ENCODE data around the gene NAALADL2. TPM values are rescaled to one million over a fixed set of nuclear protein-coding genes. Genes with fewer than 3 reads are reported as not detected.
"Not testable (repeated sequence)": the region's sequence is repeated elsewhere in the genome, so short reads cannot be mapped to it uniquely, and the experiment has no call there.

The NAALADL2 gene
- total RNA-seq, 2 experiments from 2014 or later = not detected

DNA sequence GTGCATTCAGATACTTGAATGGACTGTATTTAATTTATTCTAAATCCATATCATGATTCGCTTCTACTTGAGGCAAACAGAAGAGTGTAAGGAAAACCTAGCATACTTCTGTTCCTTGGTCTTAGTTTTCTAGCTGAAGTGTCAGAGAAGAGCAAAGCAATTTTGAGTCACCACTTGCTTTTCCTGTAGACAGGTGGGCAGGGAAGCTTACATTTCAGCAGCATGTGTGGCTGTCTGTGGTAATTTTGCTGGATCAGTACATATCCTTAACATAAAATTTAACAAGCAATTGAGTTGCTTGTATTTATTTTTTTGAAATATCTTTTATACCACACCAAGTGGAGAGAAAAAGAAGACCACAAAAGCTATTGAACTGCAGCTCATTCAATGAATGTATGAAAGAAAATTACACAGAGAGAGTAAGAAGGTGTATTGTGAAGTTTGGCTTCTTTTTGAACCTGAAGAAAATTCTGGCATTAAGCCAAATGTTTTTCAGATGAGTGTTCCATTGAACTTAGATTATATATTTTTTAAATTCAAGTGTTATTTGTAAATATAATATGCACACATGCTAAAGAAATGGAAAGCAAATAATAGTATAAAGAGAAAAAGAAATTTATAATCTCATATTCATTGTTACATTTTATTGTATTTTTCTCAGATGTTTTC is 747.6 kb downstream of the NAALADL2 start:
- Mint-ChIP-seq H3K27me3 (no peaks in the 10 kb centered on the region), H3K27ac (no peak overlapping the region), H3K4me3 (no peak overlapping the region), H3K36me3 (no peaks in the 10 kb centered on the region), H3K4me1 (no peaks in the 10 kb centered on the region), H3K9me3 (ENCODE audit: low read depth) (peaks cover 8% of the 10 kb centered on the region)
- ATAC-seq (no peak), DNase-seq (no peak)
- CTCF ChIA-PET = no interaction called here

DNA sequence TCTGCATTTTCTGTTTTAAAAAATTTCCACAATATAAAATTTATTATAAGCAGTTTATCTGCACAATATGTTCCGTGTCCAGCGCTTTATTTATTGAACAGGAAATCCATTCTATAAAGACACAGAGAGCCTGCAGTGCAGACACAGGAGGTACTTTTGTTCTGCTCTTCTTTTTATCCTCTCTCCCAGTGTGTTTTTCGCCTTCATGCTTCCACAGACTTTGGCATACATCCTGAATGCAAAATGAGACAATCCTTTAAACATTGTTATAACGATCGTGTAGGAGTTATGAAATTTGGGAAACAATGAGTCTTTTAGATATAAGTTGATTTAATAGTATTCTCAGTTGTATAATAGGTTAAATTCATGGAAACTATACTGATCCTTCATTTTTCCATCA is 749.2 kb downstream of the NAALADL2 start:
- peaks cover 8% of the 10 kb centered on the region for H3K9me3 Mint-ChIP-seq (ENCODE audit: low read depth)
- no peak overlapping the region for H3K4me3 Mint-ChIP-seq
- no peak overlapping the region for H3K27ac Mint-ChIP-seq
- DNase-seq (no peak), ATAC-seq (no peak)
- no peaks in the 10 kb centered on the region for H3K36me3 Mint-ChIP-seq
- CTCF ChIA-PET = no interaction called here
- no peaks in the 10 kb centered on the region for H3K27me3 Mint-ChIP-seq
- H3K4me1 Mint-ChIP-seq = no peaks in the 10 kb centered on the region

DNA sequence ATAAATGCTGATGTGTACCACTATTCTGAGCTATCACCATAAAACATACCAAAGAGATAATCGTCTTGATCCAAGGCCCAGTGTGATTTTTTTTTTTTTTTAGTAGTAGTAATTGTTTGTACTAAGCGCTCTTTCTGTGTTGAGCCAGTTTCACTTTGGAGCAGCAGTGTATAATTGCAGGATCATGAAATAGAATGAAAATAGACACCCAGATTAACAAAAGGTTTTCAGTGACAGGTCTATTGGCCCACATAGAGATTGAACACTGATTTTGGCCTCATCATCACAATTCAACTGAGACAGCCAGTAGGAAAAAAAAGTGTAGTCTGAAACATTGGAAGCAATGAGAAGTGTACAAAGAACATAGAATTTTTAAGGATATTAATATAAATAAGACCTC is 749.8 kb downstream of the NAALADL2 start:
- Mint-ChIP-seq H3K27ac (no peak overlapping the region), H3K9me3 (ENCODE audit: low read depth) (peaks cover 8% of the 10 kb centered on the region), H3K4me3 (no peak overlapping the region), H3K4me1 (no peaks in the 10 kb centered on the region), H3K36me3 (no peaks in the 10 kb centered on the region), H3K27me3 (no peaks in the 10 kb centered on the region)
- ATAC-seq (no peak), DNase-seq (no peak)
- CTCF ChIA-PET = no interaction called here

DNA sequence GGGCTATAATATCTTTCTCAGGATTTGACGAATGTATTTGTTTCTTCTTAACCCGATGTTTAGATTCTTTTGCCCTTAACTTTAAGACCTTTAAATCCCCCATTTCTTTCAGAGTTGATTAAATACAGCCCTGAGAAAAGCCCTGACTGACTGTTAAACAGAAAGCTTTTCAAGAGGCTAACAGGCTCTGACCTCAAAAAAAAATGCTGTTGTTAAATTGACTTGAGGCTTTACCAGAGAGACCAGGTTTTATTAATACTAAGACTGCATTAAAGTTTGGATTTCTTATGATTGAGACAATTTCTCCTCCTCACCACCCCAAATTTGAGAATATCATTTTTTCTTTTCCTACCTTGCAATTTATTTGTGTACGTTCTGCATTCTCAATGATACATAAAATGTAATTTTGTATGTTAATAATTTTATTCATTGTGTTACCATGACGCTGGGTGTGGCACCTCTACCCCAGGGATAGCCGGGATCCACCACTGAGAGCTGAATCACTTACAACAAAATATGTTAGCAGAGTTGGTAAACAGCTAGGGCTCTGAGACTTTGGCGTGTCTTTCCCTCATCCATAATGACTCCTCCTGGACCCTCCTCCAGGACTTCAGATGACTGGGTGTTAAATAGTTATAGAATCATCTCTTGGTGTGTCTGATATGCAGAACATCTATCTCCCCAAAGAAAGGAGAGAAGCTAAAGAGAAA is 753.5 kb downstream of the NAALADL2 start:
- Mint-ChIP-seq H3K27me3 (no peaks in the 10 kb centered on the region), H3K4me3 (no peak overlapping the region), H3K4me1 (no peaks in the 10 kb centered on the region)

DNA sequence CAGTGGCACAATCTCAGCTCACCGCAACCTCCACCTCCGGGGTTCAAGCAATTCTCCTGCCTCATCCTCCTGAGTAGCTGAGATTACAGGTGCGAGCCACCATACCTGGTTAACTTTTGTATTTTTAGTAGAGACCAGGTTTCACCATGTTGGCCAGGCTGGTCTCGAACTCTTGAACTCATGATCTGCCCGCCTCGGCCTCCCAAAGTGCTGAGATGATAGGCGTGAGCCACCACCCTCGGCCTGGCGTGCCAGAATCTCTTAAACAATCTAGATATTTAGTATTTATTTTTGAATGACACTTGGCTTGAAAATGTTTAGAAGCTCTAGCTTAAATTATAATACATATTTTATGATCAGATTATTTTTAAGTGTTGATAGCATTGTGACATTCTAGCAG is 755.0 kb downstream of the NAALADL2 start:
- H3K27ac Mint-ChIP-seq; ATAC-seq; H3K36me3 Mint-ChIP-seq; H3K9me3 Mint-ChIP-seq (ENCODE audit: low read depth); H3K27me3 Mint-ChIP-seq; CTCF ChIA-PET; H3K4me3 Mint-ChIP-seq; H3K4me1 Mint-ChIP-seq; DNase-seq: not testable (repeated sequence)

More for the DNA sequence above, 753.5 kb downstream of the NAALADL2 start:
- DNase-seq = no peak
- Mint-ChIP-seq H3K27ac (no peak overlapping the region), H3K9me3 (ENCODE audit: low read depth) (peaks cover 4% of the 10 kb centered on the region), H3K36me3 (no peaks in the 10 kb centered on the region)
- ATAC-seq = no peak
- CTCF ChIA-PET = no interaction called here

DNA sequence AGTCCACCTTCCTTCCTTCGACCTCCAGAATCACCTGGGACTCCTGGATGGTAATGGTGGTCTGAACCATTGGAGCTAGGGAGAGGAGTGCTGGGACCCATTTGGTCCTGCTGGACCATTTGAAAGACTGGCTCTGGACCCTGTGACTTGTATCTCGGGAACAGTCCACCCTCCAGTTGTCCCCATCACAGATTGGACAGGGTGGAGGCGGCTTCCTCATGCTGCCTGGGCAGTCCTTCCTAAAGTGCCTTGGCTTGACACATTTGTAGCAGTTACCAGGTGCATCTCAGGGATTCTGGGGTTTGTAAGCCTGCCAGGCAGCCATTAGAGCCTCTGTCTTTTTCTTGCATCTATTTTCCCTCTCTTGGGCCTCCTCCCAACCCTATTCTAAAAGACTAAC is 758.1 kb downstream of the NAALADL2 start:
- H3K4me3 Mint-ChIP-seq = no peak overlapping the region
- no peaks in the 10 kb centered on the region for H3K4me1 Mint-ChIP-seq
- no peak overlapping the region for H3K27ac Mint-ChIP-seq
- DNase-seq (no peak), ATAC-seq (no peak)
- no peaks in the 10 kb centered on the region for H3K36me3 Mint-ChIP-seq
- peaks cover 6% of the 10 kb centered on the region for H3K9me3 Mint-ChIP-seq (ENCODE audit: low read depth)
- CTCF ChIA-PET = no interaction called here
- no peaks in the 10 kb centered on the region for H3K27me3 Mint-ChIP-seq

DNA sequence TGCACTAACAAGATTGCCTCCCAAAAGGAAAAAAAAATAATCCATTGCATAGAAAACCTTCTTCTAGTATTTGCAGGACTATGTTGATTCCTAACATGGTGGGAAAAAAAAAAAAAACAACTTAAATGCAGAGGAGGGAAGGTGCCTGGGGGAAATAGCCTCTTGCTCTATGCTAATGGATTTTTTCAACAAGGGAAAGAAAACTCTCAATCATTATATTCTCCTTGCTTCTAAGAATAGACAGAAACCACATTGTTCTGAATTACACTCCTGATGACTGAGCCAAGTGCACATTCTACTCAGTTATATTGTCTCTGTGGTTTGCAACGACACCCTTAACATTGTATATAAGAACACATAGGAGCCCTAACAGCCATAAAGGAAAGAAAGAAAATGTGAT is 760.2 kb downstream of the NAALADL2 start:
- H3K4me1 Mint-ChIP-seq = no peaks in the 10 kb centered on the region
- no peaks in the 10 kb centered on the region for H3K27me3 Mint-ChIP-seq
- CTCF ChIA-PET = no interaction called here
- no peaks in the 10 kb centered on the region for H3K36me3 Mint-ChIP-seq
- DNase-seq = no peak
- no peak for ATAC-seq
- peaks cover 6% of the 10 kb centered on the region for H3K9me3 Mint-ChIP-seq (ENCODE audit: low read depth)
- H3K27ac Mint-ChIP-seq = no peak overlapping the region
- no peak overlapping the region for H3K4me3 Mint-ChIP-seq

DNA sequence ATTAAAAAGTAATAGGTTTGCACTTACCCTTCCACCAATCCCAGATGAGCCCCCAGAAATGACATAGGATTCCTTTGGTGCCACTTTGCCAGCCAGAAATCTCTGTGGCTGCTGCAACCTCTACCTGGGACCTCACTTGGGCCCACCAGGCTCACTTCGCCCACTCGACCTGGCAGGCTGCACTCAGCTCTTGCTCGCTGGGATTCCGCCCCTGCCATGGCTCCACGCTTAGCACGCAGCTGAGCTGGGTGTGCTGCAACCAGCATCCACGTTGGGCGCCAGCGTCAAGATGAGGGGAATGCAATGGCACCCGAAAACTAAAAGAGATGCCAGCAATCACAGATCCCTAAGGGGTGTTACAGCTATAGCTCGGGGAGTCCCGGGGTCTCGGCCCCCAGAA is 761.0 kb downstream of the NAALADL2 start:
- CTCF ChIA-PET = no interaction called here
- DNase-seq = no peak

DNA sequence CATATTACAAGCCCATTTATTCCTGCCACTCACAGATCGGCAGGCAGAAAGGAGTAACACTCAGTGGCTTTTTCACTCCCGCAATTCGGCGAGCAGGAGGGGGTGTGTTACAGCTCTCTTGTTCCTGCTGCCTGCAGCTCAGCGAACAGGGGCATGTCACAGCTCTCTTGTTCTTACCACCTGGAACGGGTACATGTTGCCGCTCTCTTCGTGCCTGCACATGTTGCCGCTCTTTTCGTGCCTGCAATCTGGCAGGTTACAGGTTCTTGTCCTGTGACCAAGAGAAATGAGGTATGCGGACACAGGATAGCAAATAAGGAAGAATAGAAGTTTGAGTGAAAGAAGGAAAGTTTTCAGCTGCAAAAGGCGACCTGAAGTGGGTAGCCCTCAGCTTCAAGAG is 761.4 kb downstream of the NAALADL2 start:
- Mint-ChIP-seq H3K9me3 (ENCODE audit: low read depth) (peaks cover 6% of the 10 kb centered on the region), H3K4me3 (no peak overlapping the region), H3K27me3 (no peaks in the 10 kb centered on the region), H3K4me1 (no peaks in the 10 kb centered on the region), H3K27ac (no peak overlapping the region), H3K36me3 (no peaks in the 10 kb centered on the region)
- CTCF ChIA-PET = no interaction called here
- DNase-seq (no peak), ATAC-seq (no peak)

More for the DNA sequence above, 761.0 kb downstream of the NAALADL2 start:
- H3K4me1 Mint-ChIP-seq = no peaks in the 10 kb centered on the region
- H3K27ac Mint-ChIP-seq = no peak overlapping the region
- no peak overlapping the region for H3K4me3 Mint-ChIP-seq
- no peaks in the 10 kb centered on the region for H3K36me3 Mint-ChIP-seq
- no peak for ATAC-seq
- H3K27me3 Mint-ChIP-seq = no peaks in the 10 kb centered on the region
- H3K9me3 Mint-ChIP-seq (ENCODE audit: low read depth) = peaks cover 6% of the 10 kb centered on the region

DNA sequence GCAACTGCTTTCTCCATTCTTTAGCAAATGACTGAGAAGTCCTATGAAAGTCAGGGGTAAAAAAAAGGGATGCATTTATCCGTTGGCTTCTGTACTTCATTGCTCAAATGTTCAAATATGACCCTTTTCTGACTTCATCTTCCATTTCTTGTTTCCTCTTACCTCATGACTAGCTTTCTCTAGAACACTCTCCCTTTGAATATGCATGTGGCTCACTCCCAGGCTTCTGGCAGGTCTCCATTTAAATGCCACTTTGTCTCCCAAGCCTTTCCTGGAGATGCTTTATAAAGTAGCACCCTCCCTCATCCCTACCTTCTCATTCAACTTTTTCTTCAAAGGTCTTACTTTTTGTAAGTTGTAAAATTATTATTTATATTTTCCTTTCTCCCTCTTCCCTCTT is 781.8 kb downstream of the NAALADL2 start:
- H3K36me3 Mint-ChIP-seq = no peaks in the 10 kb centered on the region
- no peak overlapping the region for H3K4me3 Mint-ChIP-seq
- DNase-seq = no peak
- H3K27ac Mint-ChIP-seq = no peak overlapping the region
- H3K9me3 Mint-ChIP-seq (ENCODE audit: low read depth) = peaks cover 6% of the 10 kb centered on the region
- no peaks in the 10 kb centered on the region for H3K27me3 Mint-ChIP-seq
- CTCF ChIA-PET = no interaction called here
- ATAC-seq = no peak
- no peaks in the 10 kb centered on the region for H3K4me1 Mint-ChIP-seq

DNA sequence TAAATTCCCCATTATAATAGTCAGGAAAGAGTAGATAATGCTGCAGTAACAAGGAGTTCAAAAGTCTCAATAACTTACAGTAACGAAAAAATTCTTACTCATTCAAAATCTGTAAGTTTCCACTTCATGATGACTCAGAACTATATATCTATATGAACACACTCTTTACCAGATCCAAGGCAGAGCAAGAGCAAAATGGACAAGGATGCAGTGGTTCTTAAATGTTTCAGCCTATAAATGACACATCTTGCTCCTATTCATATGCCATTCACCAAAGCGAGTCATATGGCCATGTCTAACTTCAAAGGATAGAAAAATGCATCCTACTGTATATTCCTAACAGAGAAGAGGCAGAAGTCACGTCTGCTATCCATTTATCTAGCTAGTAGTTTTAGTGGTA is 787.7 kb downstream of the NAALADL2 start:
- H3K9me3 Mint-ChIP-seq (ENCODE audit: low read depth) = peaks cover 3% of the 10 kb centered on the region
- no peaks in the 10 kb centered on the region for H3K36me3 Mint-ChIP-seq
- no peaks in the 10 kb centered on the region for H3K27me3 Mint-ChIP-seq
- no peak overlapping the region for H3K27ac Mint-ChIP-seq
- CTCF ChIA-PET = no interaction called here
- H3K4me3 Mint-ChIP-seq = no peak overlapping the region
- ATAC-seq = no peak
- no peak for DNase-seq
- no peaks in the 10 kb centered on the region for H3K4me1 Mint-ChIP-seq

DNA sequence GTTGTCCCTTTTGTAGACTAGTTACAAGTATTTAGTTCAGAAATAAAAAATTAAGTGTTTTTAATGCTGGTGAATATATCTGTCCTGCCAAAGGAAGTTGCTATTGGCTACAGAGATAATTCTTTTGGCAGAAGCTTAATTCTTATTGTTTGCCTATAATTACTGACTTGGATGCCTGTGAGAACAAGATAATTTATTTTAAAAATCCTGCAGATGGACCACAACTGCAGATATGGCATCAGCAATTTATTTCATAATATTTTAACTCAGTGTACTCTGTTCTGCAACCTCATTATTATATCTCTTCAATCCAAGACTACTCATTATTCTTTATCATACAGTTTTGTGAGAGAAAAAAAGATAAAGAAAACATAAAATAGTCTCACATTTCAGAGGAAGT is 789.8 kb downstream of the NAALADL2 start:
- ATAC-seq (no peak), DNase-seq (no peak)
- Mint-ChIP-seq H3K27me3 (no peaks in the 10 kb centered on the region), H3K4me3 (no peak overlapping the region), H3K4me1 (no peaks in the 10 kb centered on the region), H3K9me3 (ENCODE audit: low read depth) (peaks cover 7% of the 10 kb centered on the region), H3K36me3 (no peaks in the 10 kb centered on the region), H3K27ac (no peak overlapping the region)
- CTCF ChIA-PET = no interaction called here

DNA sequence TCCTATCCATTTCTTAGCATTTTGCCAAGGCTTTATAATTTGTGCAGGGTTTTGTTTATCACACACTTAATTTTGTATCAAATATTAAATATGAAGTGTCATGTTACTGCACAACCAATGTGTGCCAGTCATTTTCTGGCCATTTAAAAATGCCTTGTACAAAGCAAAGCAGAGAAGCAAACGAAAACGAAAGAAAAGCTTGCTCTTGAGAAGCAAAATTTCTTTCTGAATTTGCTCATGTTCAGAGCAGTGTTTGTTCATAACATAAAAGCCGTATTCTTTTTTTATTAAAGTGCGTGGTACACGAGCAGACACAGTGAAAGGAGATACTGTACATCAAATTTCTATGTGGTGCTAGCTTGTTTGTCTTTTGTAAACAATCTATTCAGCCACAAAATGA is 792.6 kb downstream of the NAALADL2 start:
- Mint-ChIP-seq H3K4me3 (no peak overlapping the region), H3K4me1 (no peaks in the 10 kb centered on the region), H3K9me3 (ENCODE audit: low read depth) (peaks cover 4% of the 10 kb centered on the region), H3K27ac (no peak overlapping the region), H3K36me3 (no peaks in the 10 kb centered on the region), H3K27me3 (no peaks in the 10 kb centered on the region)
- CTCF ChIA-PET = no interaction called here
- DNase-seq (no peak), ATAC-seq (no peak)

DNA sequence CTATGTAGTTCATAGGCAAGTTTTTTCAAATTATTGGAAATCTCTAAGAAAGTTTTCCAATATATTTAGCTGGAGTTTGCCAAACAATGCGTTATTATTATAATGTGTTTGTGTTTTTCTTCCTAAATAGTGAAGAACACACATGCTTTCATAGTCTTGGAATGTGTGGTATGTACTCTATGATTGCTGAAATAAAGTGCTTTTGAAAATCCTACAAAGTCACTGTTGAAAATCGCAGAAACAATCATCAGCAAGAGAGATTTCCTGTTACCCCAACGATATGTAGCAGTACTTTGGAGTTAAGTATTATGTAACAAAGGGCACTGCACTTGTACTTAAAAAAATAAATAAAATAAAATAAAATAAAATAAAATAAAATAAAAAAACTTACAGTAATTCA is 796.2 kb downstream of the NAALADL2 start:
- ATAC-seq = no peak
- Mint-ChIP-seq H3K9me3 (ENCODE audit: low read depth) (peaks cover 4% of the 10 kb centered on the region), H3K27me3 (no peaks in the 10 kb centered on the region), H3K4me3 (no peak overlapping the region), H3K36me3 (no peaks in the 10 kb centered on the region), H3K4me1 (no peaks in the 10 kb centered on the region), H3K27ac (no peak overlapping the region)
- CTCF ChIA-PET = no interaction called here
- DNase-seq = no peak
